ENCODE results near the gene ST3GAL4.

Gene ST3GAL4

DNA sequence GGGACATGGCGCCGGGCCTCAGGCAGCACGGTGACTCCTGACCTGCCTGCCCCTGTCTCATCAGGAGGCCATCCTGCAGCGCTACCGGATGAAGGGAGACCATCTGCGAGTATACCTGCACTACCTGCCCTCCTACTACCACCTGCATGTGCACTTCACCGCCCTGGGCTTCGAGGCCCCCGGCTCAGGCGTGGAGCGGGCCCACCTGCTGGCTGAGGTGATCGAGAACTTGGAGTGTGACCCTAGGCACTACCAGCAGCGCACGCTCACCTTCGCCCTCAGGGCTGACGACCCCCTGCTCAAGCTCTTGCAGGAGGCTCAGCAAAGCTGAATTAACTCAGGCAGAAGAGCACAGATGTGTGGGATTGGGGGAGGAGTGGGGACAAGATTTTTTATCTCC is 10.2 kb upstream of the ST3GAL4 start:
- TF ChIP-seq TAF1 (IDR thresholded peaks at IDR 0.05; ENCODE audit: borderline replicate concordance, insufficient read depth, low read length) (no peak), FOXP2 (optimal IDR thresholded peaks at IDR 0.05; ENCODE audit: borderline replicate concordance, extremely low read depth, extremely low read length, insufficient read depth) (no peak), POLR2AphosphoS5 (IDR thresholded peaks at IDR 0.05; ENCODE audit: low read depth, low read length) (no peak), SIN3A (IDR thresholded peaks at IDR 0.05; ENCODE audit: borderline replicate concordance, insufficient read depth, low read length) (no peak)
- TF ChIP-seq, protein P1, sequence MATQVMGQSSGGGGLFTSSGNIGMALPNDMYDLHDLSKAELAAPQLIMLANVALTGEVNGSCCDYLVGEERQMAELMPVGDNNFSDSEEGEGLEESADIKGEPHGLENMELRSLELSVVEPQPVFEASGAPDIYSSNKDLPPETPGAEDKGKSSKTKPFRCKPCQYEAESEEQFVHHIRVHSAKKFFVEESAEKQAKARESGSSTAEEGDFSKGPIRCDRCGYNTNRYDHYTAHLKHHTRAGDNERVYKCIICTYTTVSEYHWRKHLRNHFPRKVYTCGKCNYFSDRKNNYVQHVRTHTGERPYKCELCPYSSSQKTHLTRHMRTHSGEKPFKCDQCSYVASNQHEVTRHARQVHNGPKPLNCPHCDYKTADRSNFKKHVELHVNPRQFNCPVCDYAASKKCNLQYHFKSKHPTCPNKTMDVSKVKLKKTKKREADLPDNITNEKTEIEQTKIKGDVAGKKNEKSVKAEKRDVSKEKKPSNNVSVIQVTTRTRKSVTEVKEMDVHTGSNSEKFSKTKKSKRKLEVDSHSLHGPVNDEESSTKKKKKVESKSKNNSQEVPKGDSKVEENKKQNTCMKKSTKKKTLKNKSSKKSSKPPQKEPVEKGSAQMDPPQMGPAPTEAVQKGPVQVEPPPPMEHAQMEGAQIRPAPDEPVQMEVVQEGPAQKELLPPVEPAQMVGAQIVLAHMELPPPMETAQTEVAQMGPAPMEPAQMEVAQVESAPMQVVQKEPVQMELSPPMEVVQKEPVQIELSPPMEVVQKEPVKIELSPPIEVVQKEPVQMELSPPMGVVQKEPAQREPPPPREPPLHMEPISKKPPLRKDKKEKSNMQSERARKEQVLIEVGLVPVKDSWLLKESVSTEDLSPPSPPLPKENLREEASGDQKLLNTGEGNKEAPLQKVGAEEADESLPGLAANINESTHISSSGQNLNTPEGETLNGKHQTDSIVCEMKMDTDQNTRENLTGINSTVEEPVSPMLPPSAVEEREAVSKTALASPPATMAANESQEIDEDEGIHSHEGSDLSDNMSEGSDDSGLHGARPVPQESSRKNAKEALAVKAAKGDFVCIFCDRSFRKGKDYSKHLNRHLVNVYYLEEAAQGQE (IDR thresholded peaks at IDR 0.05; ENCODE audit: insufficient read depth in 1 of 2, low read depth in 2 of 2, low read length in 2 of 2), result no peak

GRCh38 chr11:126345759-126346585 is 9.5 kb upstream of the ST3GAL4 start:
- TF ChIP-seq, protein P1 (IDR thresholded peaks at IDR 0.05; ENCODE audit: insufficient read depth in 1 of 2, low read depth in 2 of 2, low read length in 2 of 2), result no peak
- TF ChIP-seq SIN3A (IDR thresholded peaks at IDR 0.05; ENCODE audit: borderline replicate concordance, insufficient read depth, low read length) (no peak), POLR2AphosphoS5 (IDR thresholded peaks at IDR 0.05; ENCODE audit: low read depth, low read length) (no peak), TAF1 (IDR thresholded peaks at IDR 0.05; ENCODE audit: borderline replicate concordance, insufficient read depth, low read length) (no peak), FOXP2 (optimal IDR thresholded peaks at IDR 0.05; ENCODE audit: borderline replicate concordance, extremely low read depth, extremely low read length, insufficient read depth) (peak; percentile 63)

- TF ChIP-seq SIN3A (IDR thresholded peaks at IDR 0.05; ENCODE audit: borderline replicate concordance, insufficient read depth, low read length), result no peak
- TF ChIP-seq, protein P1 (IDR thresholded peaks at IDR 0.05; ENCODE audit: insufficient read depth in 1 of 2, low read depth in 2 of 2, low read length in 2 of 2), result no peak
- no peak for TF ChIP-seq FOXP2 (optimal IDR thresholded peaks at IDR 0.05; ENCODE audit: borderline replicate concordance, extremely low read depth, extremely low read length, insufficient read depth)
- no peak for TF ChIP-seq POLR2AphosphoS5 (IDR thresholded peaks at IDR 0.05; ENCODE audit: low read depth, low read length)
- TF ChIP-seq TAF1 (IDR thresholded peaks at IDR 0.05; ENCODE audit: borderline replicate concordance, insufficient read depth, low read length), result no peak
Measured at GRCh38 chr11:126346586-126346940, 8.9 kb upstream of the ST3GAL4 start.

DNA sequence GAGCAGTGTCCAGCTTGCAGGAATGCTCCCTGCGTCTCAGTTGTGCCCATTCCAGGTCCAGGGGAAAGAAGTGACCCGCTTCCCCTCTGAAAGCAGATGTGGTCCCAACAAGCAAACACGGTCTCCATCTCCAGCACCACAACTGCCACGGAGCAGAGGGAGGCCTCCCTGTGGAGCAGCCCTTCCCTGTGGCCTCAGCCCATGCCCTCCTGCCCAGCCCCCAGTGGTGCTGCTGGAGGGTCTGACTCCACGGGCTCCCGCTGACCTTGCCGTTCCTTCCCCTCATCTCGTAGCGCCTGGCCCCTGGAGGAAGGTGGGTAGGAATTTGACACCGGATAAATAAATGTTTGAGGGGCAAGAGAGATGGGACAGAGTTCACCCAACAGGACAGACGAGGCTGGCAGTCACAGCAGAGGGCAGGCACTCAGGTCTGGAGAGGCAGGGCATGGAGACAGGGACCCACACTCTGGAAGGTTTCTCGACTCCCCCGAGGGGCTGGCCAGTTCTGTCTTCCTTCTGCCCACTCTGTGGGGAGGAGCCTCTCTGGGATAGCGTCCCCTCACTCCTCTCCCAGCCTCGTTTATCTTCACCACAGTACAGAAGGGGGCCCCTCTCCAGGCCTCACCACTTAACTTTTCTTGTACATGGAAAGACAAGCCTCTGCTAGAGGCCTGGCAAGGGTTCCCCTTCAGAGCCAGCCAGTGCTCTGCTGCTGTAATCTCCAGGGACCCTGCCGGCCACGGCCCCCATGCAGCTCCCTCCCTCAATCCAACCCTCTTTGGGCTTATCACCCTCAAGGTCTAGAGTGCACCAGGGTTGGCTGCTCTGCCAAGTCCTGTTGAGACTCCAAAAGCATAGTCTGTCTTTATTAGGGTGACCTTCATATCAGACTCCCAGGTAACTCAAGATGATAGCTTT is 7.5 kb upstream of the ST3GAL4 start:
- TF ChIP-seq POLR2AphosphoS5 (IDR thresholded peaks at IDR 0.05; ENCODE audit: low read depth, low read length) (no peak), FOXP2 (optimal IDR thresholded peaks at IDR 0.05; ENCODE audit: borderline replicate concordance, extremely low read depth, extremely low read length, insufficient read depth) (no peak), TAF1 (IDR thresholded peaks at IDR 0.05; ENCODE audit: borderline replicate concordance, insufficient read depth, low read length) (no peak), SIN3A (IDR thresholded peaks at IDR 0.05; ENCODE audit: borderline replicate concordance, insufficient read depth, low read length) (no peak)
- TF ChIP-seq, protein P1 (IDR thresholded peaks at IDR 0.05; ENCODE audit: insufficient read depth in 1 of 2, low read depth in 2 of 2, low read length in 2 of 2), result no peak

All from PFSK-1 (cell line).